Activated CD4-positive, alpha-beta T cell treated with anti-CD3 and anti-CD28 coated beads for 48 hours (primary cell): ENCODE measurements around the gene VGLL4.

Source experiments
- DNase-seq: peaks from one replicate; pipeline ENCODE4 v3.0.0-alpha.2; 2020

VGLL4 gene

GRCh38 chr3:11563159-11563864, 80.4 kb downstream of the VGLL4 start:
- no peak for DNase-seq

GRCh38 chr3:11562277-11562881, 81.3 kb downstream of the VGLL4 start:
- no peak for DNase-seq

DNA sequence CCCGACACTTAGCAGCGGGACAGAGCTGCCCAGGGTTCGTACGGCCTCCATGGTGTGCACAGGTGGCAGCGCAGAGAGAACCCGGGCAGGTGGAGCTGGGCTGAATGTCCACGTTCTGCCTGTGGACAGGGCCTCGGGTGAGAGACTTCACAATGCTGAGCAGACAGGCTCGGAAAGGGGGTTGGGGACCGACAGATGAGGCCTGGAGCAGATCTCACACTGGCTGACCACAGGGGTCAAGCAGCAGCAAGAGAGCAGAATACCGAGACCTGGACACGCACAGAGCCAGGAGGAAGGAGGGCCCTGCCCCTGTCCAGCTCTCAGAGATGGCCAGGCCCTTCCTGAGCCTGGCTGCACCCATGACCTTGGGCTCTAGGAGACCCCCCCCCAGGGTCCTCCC, 83.0 kb downstream of the VGLL4 start:
- DNase-seq = no peak

DNA sequence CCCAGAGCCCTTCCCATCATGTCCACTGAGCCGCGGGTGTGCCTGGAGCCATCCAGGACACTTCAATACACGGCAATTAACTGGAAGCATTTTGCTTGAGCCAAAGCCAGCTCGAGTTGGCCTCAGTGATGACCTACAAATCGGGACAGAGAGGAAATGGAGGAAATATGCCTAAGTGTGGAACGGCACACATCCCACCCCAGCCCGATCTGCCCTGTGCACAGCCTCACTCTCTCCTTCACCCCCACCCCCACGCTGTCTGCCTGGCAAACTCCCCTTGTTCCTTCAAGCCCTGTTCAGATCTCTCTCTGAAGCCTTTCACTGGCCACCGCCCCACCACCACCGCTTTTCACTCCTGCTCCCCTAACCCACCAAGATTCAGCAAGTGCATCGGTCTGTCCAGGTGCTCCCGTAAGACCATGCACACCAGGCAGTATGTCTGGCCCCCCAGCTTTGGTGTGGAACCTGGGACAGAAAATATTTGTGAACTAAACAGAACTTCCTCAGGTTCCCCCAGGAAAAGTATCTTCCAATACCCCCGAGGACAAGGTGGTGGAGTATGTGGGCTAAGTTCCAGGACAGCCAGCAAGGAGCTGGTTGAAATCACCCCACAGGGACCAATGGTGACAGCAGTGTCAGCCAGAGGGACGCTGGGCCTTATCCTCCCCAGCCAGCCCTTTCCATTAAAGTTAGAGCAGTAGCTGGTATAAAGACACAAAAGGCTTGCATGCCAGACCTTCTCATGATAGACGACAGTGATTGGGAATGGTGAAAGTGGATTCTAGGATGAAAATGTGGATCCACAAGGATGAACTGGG, 83.7 kb downstream of the VGLL4 start:
- DNase-seq = no peak

- no peak for DNase-seq
These were observed 84.5 kb downstream of the VGLL4 start for GRCh38 chr3:11558918-11559815.

GRCh38 chr3:11558411-11558903, 85.3 kb downstream of the VGLL4 start:
- no peak for DNase-seq

- peak; percentile 27 for DNase-seq
These were observed 85.7 kb downstream of the VGLL4 start for GRCh38 chr3:11558002-11558401.

DNA sequence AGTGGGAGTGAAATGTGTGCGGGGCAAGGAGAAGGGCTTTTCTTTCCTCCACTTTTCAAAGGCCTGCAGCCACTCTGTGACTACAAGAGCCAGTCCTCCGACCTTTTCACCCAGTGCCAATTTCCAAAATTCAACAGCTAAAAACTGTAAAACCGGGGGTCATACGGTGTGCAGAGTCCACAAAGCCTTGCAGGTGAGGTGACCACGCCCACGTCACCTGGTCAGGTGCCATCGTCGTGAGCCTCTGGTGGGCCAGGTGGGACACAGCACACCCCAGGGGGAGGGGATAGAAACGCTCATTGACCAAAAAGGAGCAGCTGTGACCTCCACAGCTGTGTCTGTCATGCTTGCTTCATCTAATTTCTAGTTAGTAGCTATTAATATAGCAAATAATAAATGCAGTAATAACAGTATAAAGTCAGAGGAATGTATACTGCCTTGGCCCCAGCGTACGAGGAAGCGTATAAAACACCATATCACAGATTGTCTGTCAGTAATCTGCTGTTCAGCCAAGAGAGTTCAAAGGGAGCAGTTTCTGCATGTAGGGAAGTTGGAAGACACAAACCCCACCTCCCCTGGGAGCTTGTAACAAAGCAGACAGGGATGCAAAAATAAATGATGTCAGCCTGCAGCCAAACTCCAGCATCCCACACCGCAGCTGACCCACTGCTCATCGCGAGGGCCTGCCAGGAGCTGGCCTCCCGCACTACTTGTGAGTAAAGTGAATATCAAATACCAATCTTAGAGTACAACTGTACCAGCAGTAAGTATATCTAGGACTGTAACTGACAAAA, 86.7 kb downstream of the VGLL4 start:
- DNase-seq = no peak

DNA sequence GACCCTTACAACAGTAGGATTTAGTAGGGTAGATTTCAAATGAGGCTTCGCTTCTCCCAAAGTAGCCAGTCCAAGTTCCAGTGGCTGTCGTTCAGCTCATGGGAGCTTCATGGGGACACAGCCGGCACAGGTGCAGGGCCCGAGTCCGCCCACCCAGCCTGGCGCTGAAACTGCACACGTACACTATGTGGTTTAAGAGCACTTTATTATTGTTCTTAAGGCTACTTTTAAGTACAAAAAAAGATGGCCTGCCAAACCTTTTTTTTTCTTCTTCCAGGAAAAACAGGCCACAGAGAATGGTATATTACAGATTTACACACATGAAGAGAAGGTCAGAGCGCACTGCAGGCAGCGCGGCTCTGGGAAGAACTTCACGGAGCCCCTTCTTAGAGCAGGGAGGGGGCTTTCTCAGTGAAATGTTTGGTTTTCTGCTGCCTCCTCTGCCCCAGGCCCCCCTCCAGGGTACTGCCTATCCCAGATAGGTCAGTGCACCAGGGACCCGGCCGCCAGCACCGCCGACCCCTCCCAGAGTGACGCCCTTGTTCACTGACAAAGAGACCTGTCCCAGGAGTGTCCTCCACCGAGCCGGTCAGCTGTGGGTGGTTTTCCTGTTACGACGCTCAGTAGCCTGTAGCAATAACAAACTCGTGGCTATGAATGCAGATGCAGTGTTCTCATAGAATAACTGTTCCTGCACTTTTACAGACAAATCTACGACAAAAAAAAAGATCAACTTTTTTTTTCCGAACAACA, 87.7 kb downstream of the VGLL4 start:
- DNase-seq = no peak

DNA sequence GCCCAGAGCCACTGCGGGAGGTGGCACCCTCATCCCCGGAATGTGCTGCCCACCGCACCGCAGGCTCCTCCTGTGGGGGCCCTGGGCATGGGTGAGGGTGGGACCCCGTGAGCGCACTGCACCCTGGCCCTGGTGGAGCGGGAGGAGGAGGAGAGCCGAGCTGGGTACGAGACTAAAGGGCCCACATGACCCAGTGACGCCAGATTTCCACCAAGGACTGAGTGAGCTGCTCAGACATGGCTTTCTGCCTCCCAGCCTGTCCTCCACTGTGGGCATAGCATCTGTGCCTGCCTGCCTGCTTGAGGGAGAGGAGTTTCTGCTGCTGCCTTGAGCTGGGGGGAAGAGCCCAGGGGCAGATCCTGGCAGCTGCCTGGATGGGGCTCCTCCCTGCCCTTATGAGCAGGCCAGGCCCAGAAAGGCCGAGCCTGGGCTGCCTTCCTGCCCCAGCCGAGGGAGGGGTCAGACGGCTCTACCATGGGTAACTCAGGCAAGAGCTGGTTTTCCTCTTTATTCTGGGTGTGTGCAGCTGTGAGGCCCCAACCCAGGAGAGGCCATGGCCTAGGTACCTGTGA, 88.4 kb downstream of the VGLL4 start:
- DNase-seq = no peak

GRCh38 chr3:11554666-11555065, 89.0 kb downstream of the VGLL4 start:
- DNase-seq = no peak

- DNase-seq = no peak
These were observed 89.5 kb downstream of the VGLL4 start for GRCh38 chr3:11554236-11554610.

DNA sequence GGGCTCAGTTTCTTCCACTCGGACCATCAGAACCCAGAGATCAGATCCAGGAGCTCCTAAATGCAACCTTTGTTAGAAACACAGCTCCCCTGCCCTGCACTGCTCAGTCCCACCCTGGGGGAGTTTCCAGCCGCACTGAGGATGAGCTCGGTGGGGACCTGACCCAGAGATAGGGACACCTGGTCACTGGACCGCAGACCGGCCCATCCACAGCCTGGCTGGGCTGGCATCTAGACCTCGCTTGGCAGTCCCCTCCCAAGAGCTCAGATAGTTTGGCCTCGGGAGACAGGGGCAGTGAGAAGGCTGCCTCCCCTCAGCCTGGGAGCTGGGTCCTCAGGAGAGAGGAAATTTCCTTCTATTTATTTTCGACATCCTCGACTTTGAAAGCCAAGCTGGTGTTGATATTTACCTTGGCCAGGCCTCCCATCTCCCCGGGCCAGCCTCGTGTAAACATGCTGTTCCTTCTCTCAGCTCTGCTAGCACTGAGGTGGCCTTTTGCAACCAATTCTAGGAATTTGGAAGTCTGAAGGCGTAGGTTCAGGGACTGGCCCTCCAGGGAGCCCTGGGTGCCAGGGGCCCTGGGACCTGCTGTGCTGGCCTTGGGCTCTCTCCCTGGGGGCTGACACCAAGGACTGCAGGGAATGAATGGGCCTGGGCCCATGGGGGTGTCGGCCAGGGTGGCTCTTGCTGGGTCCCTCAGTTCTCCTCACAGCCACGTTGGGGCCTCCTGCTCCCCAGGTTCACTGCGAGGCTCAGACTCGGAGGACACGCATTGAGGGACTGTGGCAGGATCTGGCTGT, 90.1 kb downstream of the VGLL4 start:
- DNase-seq = no peak

GRCh38 chr3:11552289-11553264, 91.1 kb downstream of the VGLL4 start:
- no peak for DNase-seq

GRCh38 chr3:11551036-11551435, 92.7 kb downstream of the VGLL4 start:
- DNase-seq = no peak

DNA sequence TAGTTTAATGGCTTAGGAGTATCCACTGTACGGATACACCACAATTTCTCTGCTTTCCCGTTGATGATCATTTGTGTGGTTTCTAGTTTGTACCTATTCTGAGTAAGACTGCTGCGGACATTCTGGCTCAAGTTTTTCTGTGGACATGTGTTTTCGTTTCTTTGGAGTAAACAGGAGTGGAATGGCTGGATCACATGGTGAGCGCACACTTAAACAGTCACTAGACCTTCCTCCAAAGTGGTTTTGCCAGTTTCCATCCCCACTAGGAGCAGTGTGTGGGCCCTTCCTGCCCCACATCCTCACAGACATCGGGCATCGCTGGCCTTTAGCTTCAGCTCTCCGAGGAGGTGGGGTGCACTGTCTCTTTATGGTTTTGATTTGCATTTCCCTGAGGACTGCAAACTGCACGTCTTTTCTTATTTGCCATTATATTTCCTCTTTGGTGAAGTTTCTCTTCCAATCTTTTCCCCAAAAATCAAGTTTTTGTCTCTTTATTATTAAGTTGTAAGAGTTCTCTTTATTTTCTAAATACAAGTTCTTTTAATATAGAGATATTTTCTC, 94.1 kb downstream of the VGLL4 start:
- no peak for DNase-seq

DNA sequence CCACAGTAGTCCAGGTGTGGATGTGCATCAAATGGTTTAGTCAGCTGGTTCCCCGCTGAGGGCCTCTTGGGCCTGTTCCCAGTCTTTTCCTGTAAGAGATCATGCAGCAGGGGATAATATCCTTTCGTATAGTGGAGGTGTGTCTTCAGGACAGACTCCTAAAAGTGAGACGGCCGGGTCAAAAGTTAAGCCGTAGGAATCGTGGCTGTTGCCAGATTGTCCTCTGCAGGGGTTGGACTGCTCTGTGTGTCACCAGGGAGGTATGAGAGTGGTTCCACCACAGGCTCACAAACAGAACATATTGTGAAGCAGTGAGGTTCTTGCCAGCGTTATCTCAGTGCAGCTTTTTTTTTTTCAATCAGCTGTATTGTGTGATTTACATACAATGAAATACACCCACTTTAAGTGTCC, 95.0 kb downstream of the VGLL4 start:
- no peak for DNase-seq

DNA sequence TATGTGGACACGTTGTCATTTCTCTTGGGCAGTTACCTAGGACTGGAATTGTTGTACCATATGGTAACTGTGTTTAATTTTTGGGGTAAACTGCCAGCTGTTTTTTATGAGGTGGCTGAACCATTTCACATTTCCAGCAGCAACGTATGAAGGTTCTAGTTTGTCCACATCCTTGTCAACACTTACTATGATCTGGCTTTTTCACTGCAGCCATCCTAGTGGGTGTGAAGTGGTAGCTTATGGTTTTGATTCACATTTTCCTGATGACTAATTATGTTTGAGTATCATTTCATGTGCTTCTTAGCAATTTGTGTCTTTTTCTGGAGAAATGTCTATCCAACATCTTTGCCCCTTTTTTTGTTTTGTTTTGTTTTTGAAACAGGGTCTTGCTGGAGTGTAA, 96.2 kb downstream of the VGLL4 start:
- no peak for DNase-seq
